Mammary epithelial cell (primary cell): ENCODE results near the gene FMN1.

Experiments used
- CTCF ChIP-seq, 2 donors: IDR thresholded peaks in 1 of 2; conservative IDR thresholded peaks in 1 of 2; 2 replicates each; pipeline ENCODE4 v1.5.1; 2011 to 2012; ENCODE audit warnings: inconsistent platforms in 2 of 2, low read length in 2 of 2, mild to moderate bottlenecking in 2 of 2, control low read depth in 1 of 2, low read depth in 1 of 2; ENCODE audit not compliant: insufficient read depth in 1 of 2; ENCODE audit errors: extremely low read depth in 1 of 2
- EZH2 ChIP-seq: IDR thresholded peaks from 2 replicates; pipeline ENCODE4 v1.6.1; 2012; ENCODE audit warnings: low read length, inconsistent platforms, borderline replicate concordance

GRCh38 chr15:32870240-32871033, 324.1 kb downstream of the FMN1 start:
- TF ChIP-seq CTCF (conservative IDR thresholded peaks at IDR 0.05 in 1 of 2, IDR thresholded peaks at IDR 0.05 in 1 of 2; ENCODE audit: extremely low read depth in 1 of 2, insufficient read depth in 1 of 2, low read depth in 1 of 2, low read length in 2 of 2) (no peak), EZH2 (no peak)
